Measurements from ENCODE around the gene RASSF3. TPM values are rescaled to one million over a fixed set of nuclear protein-coding genes. Genes with fewer than 3 reads are reported as not detected.

Gene RASSF3
- total RNA-seq, 1 donor from 2014 or later: 74.4 TPM

DNA sequence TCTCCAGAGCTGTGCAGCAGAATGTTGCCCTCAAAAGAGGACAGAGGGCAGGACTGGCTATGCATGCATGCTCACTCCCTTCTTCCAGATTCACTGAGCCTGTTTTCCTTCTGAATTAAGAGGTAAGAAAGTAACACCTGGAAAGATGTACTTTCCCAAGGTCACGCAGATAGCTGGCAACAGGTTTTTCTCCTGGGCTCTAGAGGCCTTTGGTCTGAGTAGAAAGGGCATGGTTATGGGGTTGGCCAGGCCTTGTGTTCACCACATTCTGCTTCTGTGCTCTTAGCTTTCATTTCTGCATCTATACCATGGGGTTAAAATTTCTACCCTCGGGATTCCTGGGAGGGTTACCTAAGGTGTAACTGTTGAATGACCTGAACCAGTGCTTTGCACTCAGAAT is 57.5 kb downstream of the RASSF3 start:
- intact Hi-C loops (cut with micrococcal nuclease): loop anchor here (2.0 to 5.0 kb wide), 5 partner anchors 91 to 1635 kb away; partner anchors contain the start of genes GNS, HELB, LEMD3 and XPOT

DNA sequence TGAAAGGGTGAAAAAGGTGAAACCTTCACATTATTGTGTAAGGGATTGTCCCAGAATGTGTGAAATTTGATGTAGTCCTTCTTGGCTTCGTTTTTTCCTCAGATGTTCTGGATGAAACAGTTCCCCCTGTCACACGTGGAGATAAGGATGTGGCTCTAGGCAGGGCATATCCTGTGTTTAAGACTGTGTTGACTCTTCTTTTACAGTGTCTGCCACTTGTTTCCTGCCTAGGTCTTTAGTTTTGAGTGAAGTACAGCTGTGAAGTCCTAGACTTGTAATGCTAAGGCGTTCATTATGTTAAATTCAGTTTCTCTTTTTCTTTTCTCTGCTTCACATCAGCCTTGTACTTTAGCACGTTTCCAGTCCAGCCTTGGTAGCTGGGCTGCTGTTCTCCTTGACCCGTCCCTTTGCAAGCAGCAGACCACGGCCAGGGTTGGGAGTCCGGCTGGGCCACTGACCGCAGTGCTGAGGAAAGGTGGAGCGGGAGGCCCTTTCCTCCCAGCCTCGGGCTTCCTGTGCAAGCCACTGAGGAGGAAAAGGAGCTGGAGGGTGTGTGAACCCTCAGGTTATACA is 59.1 kb downstream of the RASSF3 start:
- intact Hi-C loops (cut with micrococcal nuclease): loop anchor here (1.0 to 5.0 kb wide), 11 partner anchors 9 to 1633 kb away; partner anchors contain the start of genes GNS, HELB, LEMD3 and XPOT

DNA sequence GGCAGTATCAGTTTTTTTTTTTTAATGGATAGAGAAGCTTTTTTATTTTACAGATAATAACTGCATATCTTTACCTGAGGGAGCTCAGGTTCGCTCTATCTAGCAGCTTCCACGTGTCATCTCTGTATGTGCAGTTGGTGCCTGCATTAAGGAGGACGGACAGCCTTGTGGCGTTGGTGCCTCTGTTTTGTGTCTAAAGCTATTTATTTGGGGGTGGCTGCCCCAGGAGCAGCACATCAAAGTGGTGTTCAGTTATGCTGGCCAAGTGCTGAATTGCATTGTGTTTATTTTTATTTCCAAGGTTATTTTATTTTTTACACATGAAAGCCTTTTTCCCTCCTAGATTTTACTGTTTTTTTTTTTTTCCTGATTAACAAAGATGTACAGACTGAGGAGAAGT is 59.7 kb downstream of the RASSF3 start:
- intact Hi-C loops (cut with micrococcal nuclease): no loop called here

DNA sequence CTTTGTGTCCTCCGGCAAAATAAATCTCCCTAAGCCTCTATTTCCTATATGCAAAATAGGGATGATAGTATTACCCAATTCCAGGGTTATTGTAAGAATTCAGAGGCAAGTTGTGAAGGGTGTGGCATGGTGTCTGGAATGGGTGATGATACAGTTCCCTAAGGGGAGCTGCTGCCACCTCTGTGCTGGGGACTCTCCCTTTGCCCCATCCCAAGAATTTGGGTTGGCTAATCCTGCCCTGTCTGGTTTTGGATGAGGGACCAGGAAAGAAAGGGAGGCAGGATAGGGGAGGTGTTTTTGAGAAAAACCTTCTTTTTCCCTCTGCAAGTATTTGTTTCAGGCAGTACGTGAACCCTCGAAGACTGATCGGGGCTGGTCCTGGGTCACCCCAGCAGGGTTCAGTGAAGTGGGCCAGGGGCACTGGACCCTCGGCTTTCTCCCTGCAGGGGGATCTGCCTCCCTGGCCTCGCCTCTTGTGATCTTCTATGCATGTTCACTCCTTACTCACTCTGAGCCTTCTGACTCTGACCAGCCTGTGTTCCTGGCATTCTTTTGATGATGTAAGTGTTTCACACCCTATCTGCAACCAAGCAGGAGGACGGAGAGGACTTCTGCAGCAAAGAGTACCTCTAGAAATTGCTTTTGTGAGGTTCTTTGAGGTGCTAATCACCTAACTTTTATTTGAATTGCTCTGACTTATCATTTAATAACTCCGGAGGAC is 60.8 kb downstream of the RASSF3 start:
- intact Hi-C loops (cut with micrococcal nuclease): no loop called here

DNA sequence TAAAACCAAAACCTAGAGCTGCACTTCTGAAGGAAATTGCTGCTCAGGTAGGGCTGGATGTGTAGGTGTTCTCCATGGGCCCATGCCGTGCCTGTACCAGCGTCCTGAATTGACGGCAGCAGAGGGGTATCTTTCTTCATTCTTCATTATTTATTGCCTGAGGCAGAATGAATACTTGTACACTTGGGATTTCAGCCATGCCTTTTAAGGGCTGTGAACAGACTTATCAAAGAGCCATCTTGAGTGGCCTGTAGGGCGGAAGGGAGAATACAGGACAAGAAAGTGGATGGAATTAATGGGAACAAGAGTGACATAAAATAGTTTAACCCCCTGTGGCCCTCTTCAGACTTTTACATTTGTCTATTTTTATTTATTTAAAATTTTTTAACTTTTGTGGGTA is 61.4 kb downstream of the RASSF3 start:
- intact Hi-C loops (cut with micrococcal nuclease): no loop called here

DNA sequence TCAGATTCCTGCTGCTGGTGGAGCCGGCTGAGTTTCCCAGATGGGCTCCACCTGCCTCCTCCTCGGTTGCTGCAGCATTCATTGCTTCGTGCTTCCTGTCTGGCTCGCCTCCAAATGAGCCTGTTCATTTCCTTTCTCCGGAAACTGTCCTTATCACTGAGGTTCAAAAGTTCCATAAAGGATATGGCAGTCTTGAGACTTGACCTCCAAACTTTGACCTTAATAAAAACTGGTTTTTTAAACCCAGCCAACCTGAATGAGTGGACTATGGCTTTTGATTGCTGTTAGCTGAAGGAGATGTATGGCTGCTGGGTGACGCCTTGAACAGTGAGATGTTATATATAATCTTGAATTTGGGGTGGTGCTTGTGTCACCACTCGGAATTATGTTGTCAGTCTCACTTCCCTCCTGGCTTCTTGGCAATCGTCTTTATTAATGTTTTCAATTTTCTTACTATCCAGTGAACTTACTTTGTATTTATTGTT is 62.7 kb downstream of the RASSF3 start:
- intact Hi-C loops (cut with micrococcal nuclease): no loop called here

DNA sequence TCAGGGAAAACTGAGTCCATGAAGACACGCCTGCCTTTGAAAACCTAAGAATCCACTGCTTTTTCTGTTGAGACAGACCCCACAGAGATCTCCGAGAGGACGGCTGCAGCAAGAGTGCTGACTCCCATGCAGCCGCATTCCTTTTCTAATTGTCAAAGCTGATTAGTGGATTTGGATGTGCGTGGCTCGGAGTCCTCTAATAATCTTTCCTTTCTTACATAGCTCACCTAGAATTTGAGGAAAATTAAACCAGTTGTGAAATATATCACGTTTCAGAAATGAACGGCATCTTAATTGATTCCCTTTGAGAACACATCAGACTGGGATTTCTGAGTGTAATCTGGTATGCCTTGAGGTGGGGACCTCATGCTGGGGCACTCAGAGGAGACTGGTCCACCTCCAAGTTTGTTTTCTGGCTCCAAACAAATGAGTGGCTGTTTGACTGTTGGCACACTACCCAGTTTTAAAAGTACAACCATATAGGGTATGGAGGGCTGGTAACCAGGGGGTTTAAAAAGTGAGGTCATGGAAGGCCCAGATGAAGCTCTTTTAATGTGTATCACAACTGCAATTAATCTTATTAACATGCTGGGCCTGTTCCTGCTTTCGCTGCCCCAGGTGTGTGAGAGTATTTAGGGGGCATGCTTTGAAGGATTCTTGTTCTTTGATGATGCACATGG is 63.3 kb downstream of the RASSF3 start:
- intact Hi-C loops (cut with micrococcal nuclease): no loop called here

DNA sequence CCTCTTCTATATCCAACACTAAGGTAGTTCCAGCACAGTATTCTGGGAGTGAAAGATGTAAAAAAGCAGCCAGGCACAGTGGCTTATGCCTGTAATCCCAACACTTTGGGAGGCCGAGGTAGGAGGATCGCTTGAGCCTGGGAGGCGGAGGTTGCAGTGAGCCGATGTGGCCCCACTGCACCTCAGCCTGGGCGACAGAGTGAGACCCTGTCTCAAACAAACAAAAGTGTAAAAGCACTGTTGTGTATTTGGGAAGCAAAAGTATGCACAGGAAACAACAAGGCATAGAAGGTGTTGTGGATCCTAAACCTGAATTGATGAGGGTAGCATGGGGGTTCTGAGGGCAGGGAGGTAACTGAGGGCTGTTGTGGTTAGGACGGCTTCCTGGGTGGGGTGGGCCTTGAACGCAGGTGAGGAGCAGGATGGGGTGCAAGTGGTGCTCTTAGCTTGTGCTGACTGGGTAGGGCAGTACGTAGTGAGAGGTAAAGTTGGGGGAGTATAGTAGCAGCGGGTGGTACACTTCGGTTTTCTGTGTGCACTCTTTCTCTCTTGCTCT is 64.2 kb downstream of the RASSF3 start:
- intact Hi-C loops (cut with micrococcal nuclease): no loop called here

DNA sequence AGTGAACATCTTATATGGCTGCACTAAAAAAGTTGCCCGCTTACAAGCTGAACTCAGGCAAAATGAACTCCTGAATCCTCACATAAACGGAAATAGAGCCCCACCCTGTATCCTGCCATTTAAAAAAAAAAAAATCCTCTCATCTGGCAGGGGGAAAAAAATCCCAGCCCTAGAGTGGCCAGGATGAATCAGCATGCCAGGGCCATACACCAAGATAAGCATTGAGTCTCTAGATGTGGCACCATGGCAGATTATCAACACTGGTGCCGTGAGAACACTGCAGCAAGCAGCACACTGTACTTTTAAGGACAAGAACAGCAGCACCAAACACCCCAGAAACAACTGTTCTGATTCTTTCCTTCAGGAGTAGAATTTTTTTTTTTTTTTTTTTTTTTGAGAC is 65.5 kb downstream of the RASSF3 start:
- intact Hi-C loops (cut with micrococcal nuclease): loop anchor here (1.0 kb wide), 1 partner anchor 9 kb away; no protein-coding TSS in a partner anchor

DNA sequence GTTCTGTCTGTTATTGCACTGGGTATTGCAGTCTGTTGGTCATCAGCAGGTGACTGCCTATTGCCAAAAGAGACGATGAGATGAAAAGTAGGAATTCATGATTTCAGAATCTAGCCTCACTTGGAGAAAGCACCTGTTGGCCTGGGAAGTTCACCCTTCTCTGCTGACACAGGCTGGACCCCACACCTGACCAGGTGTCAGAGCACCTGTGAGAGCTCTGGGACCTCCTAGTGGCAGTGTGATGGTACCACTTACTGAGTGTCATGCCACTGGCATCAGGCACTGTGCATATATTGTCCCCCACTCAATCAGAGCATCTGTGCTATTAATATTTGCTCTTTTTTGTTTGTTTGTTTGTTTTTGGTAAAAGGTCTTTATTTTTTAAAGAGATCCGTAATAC is 68.0 kb downstream of the RASSF3 start:
- intact Hi-C loops (cut with micrococcal nuclease): loop anchor here (2.0 kb wide), 1 partner anchor 13 kb away; no protein-coding TSS in a partner anchor

DNA sequence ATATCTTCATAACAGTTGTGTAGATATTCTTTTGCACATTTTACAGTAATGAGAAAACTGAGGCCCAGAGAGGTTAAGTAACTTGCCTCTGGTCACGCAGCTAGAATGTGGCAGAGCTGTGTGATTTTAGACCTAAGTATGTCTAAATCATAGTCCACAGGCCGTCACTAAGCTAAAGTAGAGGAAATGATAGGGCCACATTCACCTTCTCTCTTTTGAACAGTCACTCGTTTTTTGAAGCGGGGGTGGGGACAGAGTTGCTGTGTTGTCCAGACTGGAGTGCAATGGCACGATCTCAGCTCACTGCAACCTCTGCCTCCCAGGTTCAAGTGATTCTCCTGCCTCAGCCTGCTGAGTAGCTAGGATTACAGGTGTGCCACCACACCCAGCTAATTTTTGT is 68.5 kb downstream of the RASSF3 start:
- intact Hi-C loops (cut with micrococcal nuclease): loop anchor here (1.0 to 2.0 kb wide), 2 partner anchors 10 to 14 kb away; no protein-coding TSS in a partner anchor

DNA sequence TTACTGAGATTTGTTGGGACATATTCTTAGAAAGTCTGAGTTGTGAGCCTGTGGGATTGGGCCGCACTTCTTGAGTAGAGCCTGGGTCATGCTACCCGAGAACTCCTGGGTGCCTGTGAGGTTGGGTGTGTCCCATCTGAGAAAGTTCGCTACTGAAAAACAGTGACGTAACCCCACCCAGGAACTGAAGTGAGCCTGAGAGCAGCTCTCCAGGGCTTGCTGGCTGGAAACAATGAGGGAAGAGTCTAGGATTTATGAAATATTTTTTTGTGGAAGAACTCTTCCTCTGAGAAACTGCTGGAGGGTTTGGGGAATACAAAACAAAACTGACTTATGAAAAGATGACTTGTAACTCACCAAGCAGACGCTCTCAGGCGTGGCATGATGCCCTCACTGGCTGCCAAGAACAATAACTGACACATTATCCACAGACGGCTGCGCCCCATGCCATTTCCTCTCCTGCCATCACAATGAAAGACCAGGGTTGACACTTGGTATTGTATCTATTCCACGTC is 69.2 kb downstream of the RASSF3 start:
- intact Hi-C loops (cut with micrococcal nuclease): loop anchor here (1.0 to 5.0 kb wide), 6 partner anchors 10 to 457 kb away; partner anchors contain the start of genes GNS, KICS2, TBK1 and XPOT

DNA sequence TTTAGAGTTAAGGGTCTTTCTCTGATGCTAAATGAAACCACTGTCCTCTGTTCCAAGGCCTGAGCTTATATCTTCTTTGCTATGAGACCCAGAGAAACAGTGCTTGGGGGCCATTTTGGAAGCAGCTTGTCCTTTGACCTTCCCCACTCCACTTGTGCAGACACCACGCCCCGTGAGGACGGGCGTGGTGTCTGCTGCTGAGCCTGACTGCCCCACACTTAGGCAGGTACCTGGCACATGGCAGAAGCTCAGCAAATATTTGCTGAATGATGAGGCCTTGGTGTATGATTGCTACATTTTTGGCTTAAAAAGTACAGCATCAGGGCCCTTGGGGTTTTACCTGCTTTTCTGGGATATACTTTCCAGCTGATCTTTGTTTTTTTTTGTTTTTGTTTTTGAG is 69.9 kb downstream of the RASSF3 start:
- intact Hi-C loops (cut with micrococcal nuclease): loop anchor here (5.0 kb wide), 4 partner anchors 77 to 458 kb away; partner anchors contain the start of genes GNS, KICS2, TBK1 and XPOT

DNA sequence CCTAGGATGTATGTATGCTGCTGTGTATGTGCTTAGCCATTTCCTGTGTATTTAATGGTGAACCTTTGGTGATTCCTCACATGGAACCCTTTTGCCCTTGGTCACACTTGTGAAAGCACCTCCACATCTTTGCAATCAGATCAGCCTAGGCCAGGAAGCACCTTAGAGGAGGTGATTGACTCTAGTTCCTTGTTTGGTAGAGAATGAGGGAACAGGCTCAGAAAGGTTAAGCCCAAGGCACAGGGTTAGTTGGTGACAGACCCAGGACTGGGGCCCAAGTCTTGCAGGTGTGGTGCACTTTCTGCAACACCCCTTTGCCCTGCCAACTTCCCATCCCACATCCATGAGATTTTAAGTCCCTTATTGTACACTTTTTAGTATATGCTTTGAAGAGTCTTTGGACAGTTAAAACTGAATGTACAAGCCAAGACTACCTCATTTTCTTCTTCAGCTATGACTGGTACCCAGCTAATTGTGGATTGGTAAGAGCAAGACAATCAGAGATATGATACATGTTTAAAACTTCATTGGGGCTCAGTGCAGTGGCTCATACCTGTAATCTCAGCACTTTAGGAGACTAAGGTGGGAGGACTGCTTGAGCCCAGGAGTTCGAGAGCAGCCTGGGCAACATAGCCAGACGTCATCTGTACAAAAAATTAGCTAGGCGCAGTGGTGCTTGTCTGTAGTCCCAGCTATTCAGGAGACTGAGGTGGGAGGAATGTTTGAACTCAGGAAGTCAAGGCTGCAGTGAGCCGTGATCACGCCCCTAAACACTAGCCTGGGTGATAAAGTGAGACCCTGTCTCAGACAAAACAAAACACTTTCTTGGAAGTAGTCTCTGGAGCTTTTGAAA is 71.1 kb downstream of the RASSF3 start:
- intact Hi-C loops (cut with micrococcal nuclease): loop anchor here (5.0 kb wide), 4 partner anchors 76 to 459 kb away; partner anchors contain the start of genes GNS, KICS2, TBK1 and XPOT

DNA sequence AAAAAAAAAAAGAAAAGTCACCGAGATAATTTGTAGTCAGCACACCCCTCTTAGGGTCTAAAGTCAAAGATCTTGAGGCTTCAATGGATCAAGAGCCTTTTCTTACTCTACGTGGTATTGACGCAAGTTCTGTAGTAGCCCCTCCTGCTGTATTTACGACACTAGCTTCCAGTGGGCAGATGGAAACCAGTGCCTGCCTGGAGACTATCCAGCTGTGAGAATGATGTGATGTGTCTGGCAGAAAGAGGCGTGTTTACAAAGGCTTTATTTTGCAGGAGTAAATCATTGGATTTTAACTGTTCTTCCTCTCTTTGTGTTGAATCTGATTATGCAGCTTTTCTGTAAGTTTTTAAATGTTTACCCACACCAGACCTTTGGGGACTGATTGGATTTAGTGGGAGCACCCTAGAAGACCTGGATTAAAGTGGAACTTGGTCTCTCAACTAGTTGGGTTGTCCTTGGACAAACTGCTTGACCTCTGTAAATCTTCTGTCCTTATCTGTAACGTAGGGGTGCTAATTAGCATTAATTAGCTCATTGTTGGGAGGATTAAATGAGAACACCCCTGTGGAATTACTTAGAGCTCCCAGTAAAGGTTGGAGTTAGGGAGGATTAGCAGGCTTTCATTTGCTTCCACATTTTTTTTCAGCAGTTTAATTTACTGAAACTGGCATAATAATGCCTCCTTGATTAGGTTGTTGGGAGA is 72.4 kb downstream of the RASSF3 start:
- intact Hi-C loops (cut with micrococcal nuclease): loop anchor here (5.0 kb wide), 4 partner anchors 75 to 460 kb away; partner anchors contain the start of genes GNS, KICS2, TBK1 and XPOT

DNA sequence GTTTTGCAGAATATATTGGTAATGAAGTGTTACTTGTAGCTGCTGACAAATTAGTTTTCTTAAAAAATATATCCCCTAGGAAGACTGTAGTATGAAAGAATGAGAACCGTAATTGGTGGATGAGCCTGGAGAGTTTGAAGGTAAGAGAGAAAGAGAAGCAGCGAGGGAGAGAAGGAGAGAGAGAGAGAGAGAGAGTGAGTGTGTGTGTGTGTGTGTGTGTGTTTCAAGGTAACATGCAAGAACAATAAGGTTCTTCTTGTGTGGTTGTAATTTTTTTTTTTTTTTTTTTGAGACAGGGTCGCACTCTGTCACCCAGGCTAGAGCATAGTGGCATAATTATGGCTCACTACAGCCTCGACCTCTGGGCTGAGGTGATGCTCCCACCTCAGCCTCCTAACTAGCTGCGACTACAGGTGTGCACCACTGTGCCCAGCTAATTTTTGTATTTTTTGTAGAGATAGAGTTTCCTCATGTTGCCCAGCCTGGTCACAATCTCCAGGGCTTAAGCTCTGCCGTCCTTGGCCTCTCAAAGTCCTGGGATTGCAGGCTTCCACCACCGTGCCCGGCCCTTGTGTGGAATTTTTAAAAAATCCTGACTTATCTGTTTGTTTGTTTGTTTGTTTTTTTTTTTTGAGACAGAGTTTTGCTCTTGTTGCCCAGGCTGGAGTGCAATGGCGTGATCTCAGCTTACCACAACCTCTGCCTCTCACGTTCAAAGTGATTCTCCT is 73.7 kb downstream of the RASSF3 start:
- intact Hi-C loops (cut with micrococcal nuclease): loop anchor here (1.0 to 5.0 kb wide), 7 partner anchors 9 to 462 kb away; partner anchors contain the start of genes GNS, KICS2, TBK1 and XPOT

DNA sequence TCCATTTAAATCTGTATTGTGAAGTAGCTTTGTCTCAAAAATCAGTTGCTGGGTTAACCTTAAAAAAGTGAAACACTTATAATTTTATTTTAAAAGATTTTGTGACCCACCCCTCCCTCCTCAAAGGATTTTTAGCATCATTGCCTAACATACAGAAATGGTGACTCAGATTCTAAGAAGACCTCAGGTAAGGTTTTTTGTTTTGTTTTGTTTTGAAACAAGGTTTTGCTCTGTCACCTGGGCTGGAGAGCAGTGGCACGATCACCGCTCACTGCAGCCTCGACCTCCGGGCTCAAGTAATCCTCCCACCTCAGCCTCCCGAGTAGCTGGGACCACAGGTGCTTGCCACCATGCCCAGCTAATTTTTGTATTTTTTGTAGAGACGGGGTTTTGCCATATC is 74.8 kb downstream of the RASSF3 start:
- intact Hi-C loops (cut with micrococcal nuclease): loop anchor here (1.0 kb wide), 1 partner anchor 76 kb away; no protein-coding TSS in a partner anchor

DNA sequence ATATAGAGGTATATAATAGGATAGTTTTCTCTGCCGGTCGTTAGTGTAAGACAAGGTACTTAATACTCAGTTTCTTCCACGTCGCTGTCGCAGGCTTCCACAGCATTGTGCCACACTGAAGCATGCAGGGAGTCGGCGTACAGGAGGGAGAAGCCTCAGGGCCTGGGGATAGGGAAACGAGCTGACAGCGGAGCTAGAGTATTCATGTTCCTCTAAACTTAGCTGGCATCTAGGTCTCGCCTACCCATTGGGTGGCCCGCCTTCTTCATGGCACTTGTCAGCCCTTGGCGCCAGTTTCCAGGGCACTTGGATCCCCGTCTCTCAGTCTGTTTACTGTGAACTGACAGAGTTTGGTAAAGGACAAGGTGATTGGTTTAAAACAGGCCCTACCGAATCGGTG is 75.3 kb downstream of the RASSF3 start:
- intact Hi-C loops (cut with micrococcal nuclease): loop anchor here (1.0 kb wide), 1 partner anchor 76 kb away; no protein-coding TSS in a partner anchor

DNA sequence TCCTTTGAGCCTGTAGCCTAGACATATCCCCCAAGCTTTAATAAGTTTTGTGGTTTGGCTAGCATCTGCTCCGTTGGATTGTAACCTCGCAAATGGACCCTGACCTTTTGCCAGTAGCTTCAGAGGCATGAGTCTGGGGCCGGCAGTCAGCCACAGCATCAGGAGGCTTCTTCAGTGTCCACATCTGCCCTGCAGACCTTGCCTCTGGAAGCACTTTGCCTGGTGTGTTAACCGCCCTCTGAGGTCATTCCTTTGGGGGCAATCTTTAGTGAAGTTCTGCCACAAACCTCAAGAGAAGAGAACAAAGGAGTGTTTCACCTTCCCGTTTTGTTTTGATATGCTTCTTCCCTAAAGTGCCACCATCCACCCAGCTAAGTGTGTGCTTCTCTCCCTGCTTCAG is 77.5 kb downstream of the RASSF3 start:
- intact Hi-C loops (cut with micrococcal nuclease): no loop called here
